Amniotic epithelial cell (primary cell): ENCODE results near the gene BARHL1.
A peak's percentile ranks its signal among the peaks of the same experiment; 100 is the strongest.
"Not testable (repeated sequence)": the region's sequence is repeated elsewhere in the genome, so short reads cannot be mapped to it uniquely, and the experiment has no call there.

Experiments used
- DNase-seq: peaks from one replicate; pipeline ENCODE4 v3.0.0-alpha.2; 2010; ENCODE audit warnings: low read depth

The BARHL1 gene

DNA sequence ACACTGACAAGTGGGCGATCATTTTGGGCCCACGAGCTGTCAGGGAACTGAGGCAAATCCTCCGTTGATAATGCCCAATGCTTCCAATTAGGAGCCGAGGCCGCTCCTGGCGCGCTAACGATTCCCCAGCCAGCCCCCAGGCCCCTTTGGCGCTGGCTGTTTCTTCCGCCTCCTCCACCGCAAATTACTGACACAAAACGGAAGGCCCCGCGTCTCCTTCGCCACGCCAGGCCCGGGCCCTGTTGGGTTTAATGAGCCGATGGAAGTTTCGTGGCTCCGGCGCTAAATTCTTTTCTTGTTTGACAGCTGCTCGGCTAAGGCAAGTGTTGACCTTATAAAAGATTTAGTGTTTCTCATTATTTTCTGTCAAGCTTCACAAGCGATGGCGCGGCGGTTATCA is 25.7 kb upstream of the BARHL1 start:
- no peak for DNase-seq

DNA sequence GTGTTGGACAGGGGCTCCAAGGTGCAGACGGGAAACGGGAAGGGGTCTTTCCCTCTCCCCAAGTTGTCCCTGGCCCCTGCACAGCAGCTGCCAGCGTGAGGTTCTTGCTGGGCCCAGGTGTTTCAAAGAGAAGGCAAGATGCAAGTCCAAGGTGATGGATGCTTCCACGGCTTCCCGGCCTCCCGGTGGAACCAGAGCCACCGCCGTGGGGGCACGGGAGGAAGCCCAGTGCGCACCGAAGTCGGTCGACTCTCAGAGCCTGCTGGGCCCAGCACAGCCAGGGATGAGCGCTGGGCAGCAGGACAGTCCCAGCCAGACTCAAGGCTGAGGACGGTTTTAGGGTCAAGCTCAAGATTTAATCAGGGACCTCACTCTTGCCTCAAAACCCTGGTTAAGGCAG is 25.2 kb upstream of the BARHL1 start:
- no peak for DNase-seq

DNA sequence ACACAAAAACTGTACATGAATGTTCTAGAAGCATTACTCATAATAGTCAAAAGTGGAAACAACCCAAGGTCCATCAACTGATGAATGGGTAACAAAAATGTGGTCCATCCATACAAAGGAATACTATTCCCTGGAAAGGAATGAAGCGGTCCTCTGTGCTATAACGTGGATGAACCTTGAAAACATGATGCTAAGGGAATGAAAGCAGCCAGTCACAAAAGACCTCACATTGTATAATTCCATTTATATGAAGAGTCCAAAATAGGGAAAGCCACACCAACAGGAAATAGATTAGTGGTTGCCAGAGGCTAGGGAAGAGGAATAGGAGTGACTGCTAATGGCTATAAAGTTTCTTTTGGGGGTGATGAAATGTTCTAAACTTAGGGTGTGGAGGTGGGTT is 22.7 kb upstream of the BARHL1 start:
- no peak for DNase-seq

DNA sequence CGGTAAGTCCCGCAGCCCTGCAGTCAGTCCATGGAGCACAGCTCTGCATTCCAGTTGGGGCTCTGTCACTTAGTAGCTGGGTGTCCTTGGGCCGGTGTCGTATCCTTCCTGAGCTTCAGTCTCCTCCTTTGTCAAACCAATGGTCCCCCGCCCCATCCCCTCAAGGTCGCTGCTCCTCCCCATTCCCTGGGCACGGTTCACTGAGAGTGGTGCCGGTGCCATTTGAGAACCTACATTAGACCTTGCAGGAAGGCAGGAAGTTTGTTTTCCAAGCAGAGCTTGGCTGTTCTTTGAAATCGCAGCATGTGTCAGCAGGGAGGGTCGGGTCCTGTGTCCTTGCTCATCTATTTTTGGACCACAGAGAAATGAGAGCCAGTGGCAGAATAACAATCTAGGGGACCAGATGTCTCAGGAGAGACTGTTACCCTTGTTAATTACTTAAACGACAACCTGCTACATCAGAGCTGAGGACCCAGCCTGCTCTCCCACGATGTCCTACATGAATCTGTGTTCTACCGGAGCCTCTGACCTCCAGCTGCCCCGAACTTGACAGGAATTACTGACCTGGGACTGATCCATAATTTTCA is 21.7 kb upstream of the BARHL1 start:
- no peak for DNase-seq

DNA sequence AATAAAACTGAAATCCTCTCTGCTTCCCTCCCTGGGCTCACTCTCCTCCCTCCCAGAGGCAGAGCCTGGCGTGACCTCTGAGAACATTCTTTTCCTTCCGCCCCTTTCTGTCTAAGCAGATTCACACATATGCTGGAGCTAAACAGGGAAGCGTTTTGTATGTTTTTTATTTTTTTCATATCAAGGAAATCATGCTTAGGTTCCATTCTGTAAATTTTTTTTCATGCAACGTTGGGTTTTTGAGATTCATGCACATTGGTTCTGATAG is 20.2 kb upstream of the BARHL1 start:
- DNase-seq: no peak

DNA sequence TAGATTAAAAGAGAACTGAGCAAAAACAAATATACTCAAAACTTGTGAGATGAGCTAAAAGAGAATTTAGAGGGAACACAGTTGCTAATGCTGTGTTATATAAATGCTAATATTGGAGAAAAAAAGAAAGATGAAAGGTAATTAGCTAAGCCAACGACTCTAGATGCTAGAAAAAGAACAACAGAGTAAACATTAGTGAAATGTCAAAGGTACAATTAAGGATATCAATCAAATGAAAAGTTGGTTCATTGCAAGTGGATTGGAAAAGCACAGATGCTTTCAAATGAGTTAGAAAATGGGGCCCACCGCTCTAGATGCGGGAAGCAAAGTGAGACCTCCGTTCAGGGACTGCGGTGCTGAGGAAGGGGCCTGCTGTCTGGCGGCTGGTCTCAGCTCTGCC is 17.9 kb upstream of the BARHL1 start:
- DNase-seq: no peak

DNA sequence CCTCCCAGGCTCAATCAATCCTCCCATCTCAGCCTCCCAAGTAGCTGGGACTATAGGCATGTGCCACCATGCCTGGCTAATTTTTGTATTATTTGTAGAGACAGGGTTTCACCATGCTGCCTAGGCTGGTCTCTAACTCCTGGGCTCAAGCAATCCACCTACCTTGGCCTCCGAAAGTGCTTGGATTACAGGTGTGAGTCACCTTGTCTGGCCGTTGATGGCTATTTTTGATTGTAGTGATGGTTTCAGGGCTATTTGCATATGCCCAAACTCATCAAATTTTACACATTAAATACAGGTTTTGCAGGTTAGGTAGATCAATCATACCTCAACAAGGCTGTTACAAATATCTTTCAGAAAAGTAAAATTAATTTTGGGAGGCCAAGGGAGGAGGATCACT is 13.6 kb upstream of the BARHL1 start:
- DNase-seq: not testable (repeated sequence)

DNA sequence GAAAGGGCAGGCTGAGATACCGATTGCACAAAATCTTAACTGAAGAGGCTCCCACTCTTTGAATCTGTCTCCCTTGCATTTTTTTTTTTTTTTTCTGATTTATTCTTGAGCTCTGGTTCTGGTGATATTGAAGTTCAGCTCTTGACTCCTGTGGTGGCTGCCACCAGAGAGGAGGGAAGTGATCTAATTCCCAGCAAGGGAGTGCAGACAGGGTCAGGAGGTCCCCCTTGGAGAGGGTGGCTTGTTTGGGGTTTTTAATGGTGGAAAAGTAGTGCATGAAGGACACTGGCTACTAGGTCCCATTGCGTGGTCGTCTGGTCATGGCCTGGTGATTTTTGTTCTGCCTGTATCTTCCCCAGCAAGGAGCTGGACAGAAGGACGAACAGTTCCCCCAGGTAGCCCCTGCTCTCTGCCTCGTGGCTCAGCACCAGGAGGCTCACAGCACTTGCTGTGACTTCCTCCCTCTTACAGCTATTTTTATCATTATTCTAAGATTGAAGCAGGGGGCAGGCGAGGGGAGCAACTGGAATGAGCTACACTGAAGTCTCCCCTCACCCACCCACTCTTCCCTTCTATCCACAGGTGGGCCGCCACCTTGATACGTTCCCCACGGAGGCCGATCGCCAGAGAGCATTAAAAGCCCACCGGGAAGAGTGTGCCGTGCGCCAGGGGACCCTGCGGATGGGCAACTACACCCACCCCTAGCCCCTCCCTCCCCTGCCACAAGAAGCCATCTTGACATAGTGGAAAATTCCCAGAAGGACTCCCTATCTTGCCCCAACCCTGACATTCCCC is 10.4 kb upstream of the BARHL1 start:
- no peak for DNase-seq

DNA sequence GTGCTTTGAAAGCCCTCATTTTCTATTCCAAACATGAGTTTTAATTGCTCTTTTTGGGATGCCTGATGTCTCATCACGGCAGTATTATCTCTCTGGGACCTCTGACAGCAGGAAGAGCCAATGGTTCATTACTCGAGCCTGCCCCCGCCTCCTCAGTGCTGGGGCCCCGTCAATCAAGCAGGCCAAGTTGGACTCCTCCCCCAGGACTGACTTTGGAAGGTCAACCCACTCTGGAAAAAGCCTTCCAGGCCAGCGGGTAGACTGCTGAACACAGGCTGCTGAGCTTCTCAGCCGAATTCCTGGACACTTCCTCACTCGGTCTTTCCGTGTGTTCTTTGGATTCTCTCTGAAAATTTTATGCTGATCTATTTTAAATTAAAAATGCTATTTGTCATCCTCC is 9.5 kb upstream of the BARHL1 start:
- peak; percentile 39 for DNase-seq

DNA sequence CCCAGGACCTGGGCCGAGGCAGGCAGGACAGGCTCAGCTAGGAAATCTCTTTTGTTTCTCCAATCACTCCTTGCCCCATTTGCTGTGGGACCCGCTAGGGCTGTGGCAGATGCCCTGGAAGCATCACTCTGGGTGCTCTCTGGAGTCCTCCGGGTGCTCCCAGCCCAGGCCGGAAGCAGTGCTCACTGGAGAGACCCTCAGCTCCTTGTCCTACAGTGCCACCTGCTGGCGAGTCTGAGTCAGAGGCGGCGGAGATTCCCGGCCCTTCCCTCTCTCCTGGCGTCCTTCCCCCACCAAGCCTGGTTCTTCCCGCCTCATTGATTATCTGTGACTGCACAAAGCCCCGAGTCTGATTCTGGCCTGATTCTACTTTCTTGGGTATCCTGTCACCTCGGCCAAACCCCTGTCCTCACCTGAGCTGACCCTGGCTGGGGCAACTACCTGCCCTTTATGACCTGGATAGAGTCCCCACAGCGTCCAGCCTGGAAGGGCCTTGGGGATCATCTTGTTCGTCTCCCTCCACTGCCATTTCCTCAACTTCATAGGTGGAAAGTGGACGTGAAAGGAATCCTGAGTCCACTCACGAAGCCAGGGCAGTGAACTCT is 7.3 kb upstream of the BARHL1 start:
- DNase-seq: peak; percentile 68

DNA sequence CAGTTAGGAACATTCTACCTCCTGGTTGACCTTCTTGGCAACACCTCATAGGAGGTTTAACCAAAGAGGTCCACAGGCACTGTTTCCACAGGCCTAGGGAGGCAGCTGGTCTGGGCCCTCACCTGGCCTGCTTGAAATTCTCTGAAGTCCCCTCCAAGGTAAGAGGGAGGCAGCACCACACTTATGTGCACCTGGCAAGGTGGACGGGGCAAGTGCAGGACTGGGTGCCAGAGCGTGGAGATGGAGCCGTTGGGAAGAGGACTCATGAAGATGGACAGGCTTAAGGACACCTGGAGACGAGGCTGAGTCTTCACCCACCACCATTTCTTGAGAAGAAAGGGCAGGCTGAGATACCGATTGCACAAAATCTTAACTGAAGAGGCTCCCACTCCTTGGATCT is 6.6 kb upstream of the BARHL1 start:
- DNase-seq: no peak

DNA sequence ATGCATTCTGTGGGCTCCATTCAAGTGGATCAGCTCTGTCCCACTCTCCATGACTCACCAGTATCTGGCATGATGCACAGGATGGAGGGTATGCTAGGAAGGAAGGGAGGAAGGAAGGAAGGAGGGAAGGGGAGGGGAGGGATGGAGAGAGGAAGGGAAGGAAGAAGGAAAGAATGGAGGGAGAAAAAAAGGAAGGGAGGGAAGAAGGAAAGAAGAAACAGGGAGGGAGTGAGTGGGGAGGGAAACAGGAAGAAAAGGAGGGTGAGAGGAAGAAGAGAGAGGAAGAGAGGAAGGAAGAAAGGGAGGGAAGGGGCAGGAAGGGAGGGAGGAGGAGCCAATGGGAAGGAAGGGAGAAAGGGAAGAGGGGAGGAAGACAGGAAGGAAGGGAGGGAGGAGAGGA is 5.3 kb upstream of the BARHL1 start:
- DNase-seq: no peak

DNA sequence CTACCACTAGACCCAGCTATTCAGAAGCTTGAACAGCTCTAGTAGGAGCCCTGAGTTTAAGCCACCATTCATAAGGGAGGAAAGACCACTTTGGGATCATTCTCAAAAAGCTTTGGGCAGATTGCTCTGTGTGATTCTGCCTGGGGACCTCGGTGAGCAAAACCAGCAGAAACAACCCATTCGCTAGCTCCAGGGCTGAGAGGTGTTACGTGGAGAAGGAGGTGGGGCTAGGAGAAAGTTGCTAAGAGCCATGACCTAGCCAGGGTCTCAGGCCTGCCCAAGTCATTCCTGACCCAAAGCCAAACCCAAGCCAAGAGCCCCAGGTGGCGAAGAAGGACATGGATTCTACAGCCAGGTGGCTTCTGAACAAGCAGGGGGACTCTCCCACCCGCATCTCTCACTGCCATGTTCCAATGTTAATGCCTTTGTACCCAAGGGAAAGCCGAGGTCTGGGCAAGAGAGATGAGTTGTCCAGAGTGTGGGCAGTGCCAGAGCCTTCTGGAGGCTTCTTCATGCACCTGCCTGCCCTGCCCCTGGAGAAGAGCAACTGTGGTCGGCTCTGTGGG is 4.0 kb upstream of the BARHL1 start:
- DNase-seq: no peak

DNA sequence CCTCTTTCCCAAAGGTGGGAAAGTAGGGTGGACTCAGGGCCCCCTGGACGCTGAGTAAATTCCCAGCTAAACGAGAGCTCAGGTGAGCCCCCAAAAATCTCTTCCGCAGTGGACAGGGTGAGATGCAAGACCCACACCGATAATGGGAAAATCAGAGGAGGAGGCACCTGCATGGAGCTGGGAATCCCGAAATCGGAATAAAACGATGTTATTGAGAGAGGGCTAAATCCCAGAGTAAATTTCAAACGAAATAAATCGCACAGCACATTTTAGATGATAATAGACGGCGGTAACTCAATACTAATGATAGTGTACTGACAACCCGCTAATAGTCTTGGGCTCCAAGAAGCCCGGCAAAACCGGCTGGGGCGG is 3.0 kb upstream of the BARHL1 start:
- no peak for DNase-seq

DNA sequence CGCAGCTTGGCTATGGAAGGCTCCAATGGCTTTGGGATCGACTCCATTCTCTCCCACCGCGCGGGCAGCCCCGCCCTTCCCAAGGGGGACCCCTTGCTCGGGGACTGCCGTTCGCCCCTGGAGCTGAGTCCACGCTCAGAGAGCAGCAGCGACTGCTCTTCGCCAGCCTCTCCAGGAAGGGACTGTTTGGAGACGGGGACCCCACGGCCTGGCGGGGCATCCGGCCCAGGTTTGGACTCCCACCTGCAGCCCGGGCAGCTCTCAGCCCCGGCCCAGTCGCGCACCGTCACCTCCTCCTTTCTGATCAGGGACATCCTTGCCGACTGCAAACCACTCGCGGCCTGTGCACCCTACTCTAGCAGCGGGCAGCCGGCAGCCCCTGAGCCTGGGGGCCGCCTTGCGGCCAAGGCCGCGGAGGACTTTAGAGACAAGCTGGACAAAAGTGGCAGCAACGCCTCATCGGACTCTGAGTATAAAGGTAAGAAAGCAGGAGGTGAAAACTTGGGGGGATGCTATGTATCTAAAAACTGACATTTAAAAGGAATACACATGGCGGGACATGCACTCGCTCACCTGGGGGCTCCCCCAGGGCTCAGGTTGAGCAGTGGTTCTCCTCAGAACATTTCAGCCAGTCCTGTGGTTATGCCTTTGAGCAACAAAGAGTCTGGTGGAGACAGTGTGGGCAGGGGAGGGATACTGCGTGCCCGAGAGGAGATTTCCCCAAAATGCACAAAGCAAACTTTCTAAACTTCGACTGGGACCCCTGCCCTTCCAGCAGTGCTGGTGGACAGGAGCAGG is 579 bp downstream of the BARHL1 start:
- DNase-seq: no peak

DNA sequence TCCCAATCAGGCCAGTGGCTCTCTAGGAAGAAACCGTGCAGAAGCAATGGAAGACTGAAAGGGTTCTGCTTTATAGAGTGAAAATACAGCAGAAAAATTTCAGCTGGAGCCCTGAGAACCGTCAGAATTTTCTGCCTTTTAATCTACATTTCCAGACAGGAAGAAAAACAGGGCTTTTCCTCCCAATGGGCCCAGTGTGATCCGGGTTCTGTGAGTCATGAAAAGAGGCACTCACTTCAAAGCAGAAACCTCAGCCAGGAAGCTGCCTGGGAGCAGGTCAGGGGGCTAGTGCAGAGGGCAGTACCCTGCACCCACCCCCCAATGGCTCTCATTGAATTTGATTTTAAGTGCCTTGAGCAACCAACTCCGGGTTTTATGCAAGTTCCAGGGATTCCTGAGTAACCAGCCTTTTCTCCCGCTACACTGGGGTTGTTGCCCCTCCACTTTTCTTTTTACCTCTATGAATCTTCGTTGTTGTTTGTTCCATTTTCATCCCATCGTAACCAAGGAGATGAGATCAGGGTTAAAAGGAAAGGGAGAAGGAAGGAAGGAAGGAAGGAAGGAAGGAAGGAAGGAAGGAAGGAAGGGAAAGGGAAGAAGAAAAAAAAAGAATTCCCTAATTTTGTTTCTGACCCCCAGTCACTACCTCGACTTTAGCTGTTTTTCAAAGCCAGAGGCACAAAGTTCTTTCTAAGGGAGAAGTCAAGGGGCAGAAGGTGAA is 1.3 kb downstream of the BARHL1 start:
- no peak for DNase-seq

DNA sequence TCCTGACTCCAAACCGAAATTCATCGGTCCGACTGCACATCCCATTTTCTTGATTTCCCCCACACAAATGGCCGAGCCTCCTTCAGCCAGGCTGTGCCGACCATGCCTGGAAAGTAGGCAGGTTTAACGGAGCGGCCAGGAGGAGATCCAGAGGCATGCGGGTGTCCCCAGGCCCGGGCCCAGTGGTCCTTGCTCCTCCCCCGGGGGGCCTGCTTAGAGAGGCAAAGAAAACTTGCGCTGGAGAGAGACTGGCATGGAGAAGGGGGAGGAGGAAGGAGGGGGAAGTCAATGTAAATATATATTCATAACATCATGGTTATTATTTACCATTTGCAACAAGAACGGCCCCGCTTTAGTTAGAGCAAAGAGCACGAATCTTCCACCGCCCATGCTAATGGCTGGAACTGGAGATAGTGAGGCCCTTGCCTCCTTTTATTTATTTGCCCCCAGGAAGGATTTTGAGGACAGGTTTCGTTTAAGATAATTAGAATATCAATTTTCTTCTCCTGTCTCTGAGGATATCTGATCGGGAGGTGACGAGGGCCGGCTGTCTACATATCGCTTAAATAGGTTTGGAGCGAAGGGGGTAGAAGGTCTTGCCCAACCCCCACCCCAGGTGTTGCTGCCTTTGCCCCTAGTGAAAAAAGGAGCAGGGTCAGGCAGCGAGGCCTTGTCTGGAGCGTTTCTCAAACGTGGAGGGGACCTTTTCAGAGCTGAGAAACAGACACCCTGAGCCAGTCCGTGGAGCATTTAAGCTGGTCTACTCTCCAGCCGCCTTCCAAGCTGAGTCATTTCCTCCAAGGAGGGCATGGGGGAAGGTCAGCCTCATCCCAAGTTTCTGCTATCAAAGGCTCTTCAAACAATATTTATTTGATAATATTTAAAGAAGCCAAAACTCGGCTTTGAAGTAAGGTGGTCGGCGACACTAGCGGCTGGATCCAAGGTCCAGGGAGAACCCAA is 2.5 kb downstream of the BARHL1 start:
- peak; percentile 24 for DNase-seq

DNA sequence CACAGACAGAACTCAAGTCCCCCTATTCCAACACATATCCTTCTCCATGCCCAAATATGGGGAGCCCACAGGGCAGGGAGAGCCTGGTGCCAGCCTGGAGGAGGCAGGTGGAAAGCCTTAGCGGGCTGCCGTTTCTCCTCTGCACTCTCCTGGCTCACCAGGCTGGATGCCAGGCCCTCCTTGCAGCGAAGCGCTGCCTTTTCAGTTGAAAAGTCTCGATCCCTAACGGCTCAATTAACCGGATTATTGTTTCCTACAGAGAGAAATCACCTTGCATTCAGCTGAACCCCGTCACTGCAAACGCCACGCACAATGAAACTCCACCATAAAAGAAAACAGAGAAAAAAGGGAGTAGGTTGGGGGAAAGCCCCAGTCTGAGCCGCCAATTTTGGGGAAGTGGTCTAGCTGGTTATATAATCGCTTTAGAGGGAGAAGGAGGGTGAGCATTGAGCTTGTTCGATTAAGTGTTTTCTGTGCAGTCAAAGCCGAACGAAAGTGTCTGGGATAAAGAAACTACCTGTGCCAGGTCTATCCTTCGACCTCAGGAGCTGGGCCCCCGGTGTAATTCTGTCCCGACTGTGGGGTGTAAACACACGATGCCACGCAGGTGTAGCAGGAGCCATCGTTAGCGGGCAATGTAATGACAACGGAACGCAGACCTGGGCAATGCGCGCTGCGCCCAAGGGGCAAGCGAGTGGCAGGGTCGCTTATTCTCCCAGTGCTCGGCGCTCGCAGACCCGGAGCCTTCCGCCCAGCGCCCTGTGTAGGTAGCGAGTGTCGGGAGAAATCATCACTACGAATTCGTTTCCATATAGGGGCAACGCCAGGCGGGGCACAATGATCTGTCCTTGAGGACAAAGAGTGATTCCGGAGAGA is 3.8 kb downstream of the BARHL1 start:
- DNase-seq: no peak

DNA sequence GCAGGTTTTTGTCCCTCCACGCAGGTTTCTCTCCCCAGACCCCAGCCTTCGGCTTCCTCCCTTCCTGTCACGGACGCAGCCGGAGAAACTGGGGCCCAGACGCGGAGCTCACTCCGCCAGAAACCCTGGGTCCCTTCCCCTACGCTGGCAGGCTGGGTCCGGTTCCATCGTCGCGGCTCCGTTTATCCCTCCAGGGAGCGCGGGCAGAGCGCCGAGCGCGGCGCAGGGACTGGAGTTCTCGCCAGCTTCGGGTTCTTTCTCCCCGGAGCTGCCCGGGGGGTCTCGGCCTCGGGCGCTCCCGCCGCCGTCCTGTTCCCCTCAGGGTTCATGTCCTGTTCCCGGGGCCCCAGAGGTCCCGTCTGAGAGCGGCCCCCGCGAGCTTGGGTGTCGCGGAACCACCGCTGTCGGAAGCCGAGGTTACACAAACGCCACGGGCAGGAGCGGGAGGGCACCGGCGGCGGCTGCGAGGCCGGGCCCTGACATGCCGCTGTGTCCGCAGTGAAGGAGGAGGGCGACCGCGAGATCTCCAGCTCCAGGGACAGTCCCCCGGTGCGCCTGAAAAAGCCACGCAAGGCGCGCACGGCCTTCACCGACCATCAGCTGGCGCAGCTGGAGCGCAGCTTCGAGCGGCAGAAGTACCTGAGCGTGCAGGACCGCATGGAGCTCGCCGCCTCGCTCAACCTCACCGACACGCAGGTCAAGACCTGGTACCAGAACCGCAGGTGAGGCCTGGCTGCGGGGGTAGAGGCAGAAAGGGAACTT is 4.6 kb downstream of the BARHL1 start:
- DNase-seq: no peak
